ENCODE results near the gene EFHD1.

The EFHD1 gene

GRCh38 chr2:232633413-232634205 is at the start of gene EFHD1:
EFHD1 (plus strand) TSS chr2:232633604; CDS start chr2:232633705, 101 bp downstream.
- in situ Hi-C loops (cut with MboI; ENCODE audit: low sequenced_read_pairs), result no loop called here

GRCh38 chr2:232584238-232584637 is 49.2 kb upstream of the EFHD1 start:
- in situ Hi-C loops (cut with MboI; ENCODE audit: low sequenced_read_pairs), result no loop called here

- in situ Hi-C loops (cut with MboI; ENCODE audit: low sequenced_read_pairs), result no loop called here
Measured at GRCh38 chr2:232586943-232587505, 46.4 kb upstream of the EFHD1 start.

- in situ Hi-C loops (cut with MboI; ENCODE audit: low sequenced_read_pairs), result no loop called here
Measured at GRCh38 chr2:232587512-232587911, 45.9 kb upstream of the EFHD1 start.

GRCh38 chr2:232588031-232588430 is 45.4 kb upstream of the EFHD1 start:
- in situ Hi-C loops (cut with MboI; ENCODE audit: low sequenced_read_pairs), result no loop called here

GRCh38 chr2:232588680-232589585 is 44.5 kb upstream of the EFHD1 start:
- in situ Hi-C loops (cut with MboI; ENCODE audit: low sequenced_read_pairs), result no loop called here

GRCh38 chr2:232592772-232593395 is 40.5 kb upstream of the EFHD1 start:
- in situ Hi-C loops (cut with MboI; ENCODE audit: low sequenced_read_pairs), result no loop called here

- in situ Hi-C loops (cut with MboI; ENCODE audit: low sequenced_read_pairs), result no loop called here
Measured at GRCh38 chr2:232593982-232594381, 39.4 kb upstream of the EFHD1 start.

- in situ Hi-C loops (cut with MboI; ENCODE audit: low sequenced_read_pairs), result no loop called here
Measured at GRCh38 chr2:232597362-232598079, 35.9 kb upstream of the EFHD1 start.

- in situ Hi-C loops (cut with MboI; ENCODE audit: low sequenced_read_pairs), result no loop called here
Measured at GRCh38 chr2:232598293-232598692, 35.1 kb upstream of the EFHD1 start.

GRCh38 chr2:232600053-232600773 is 33.2 kb upstream of the EFHD1 start:
- in situ Hi-C loops (cut with MboI; ENCODE audit: low sequenced_read_pairs), result loop anchor here (10.0 to 25.0 kb wide), 2 partner anchors 412 to 645 kb away; partner anchors contain the start of gene NGEF

GRCh38 chr2:232603283-232603682 is 30.1 kb upstream of the EFHD1 start:
- in situ Hi-C loops (cut with MboI; ENCODE audit: low sequenced_read_pairs), result loop anchor here (10.0 to 25.0 kb wide), 2 partner anchors 409 to 642 kb away; partner anchors contain the start of gene NGEF

GRCh38 chr2:232604535-232604934 is 28.9 kb upstream of the EFHD1 start:
- in situ Hi-C loops (cut with MboI; ENCODE audit: low sequenced_read_pairs), result loop anchor here (10.0 to 25.0 kb wide), 2 partner anchors 408 to 640 kb away; partner anchors contain the start of gene NGEF

GRCh38 chr2:232607011-232607410 is 26.4 kb upstream of the EFHD1 start:
- in situ Hi-C loops (cut with MboI; ENCODE audit: low sequenced_read_pairs), result loop anchor here (10.0 to 25.0 kb wide), 2 partner anchors 405 to 638 kb away; partner anchors contain the start of gene NGEF

- in situ Hi-C loops (cut with MboI; ENCODE audit: low sequenced_read_pairs), result loop anchor here (10.0 to 25.0 kb wide), 2 partner anchors 403 to 635 kb away; partner anchors contain the start of gene NGEF
Measured at GRCh38 chr2:232609607-232610006, 23.8 kb upstream of the EFHD1 start.

GRCh38 chr2:232610081-232610480 is 23.3 kb upstream of the EFHD1 start:
- in situ Hi-C loops (cut with MboI; ENCODE audit: low sequenced_read_pairs), result loop anchor here (25.0 kb wide), 1 partner anchor 402 kb away; the partner anchor contains the start of gene NGEF

GRCh38 chr2:232611061-232611460 is 22.3 kb upstream of the EFHD1 start:
- in situ Hi-C loops (cut with MboI; ENCODE audit: low sequenced_read_pairs), result loop anchor here (25.0 kb wide), 1 partner anchor 401 kb away; the partner anchor contains the start of gene NGEF

GRCh38 chr2:232611559-232612218 is 21.7 kb upstream of the EFHD1 start:
- in situ Hi-C loops (cut with MboI; ENCODE audit: low sequenced_read_pairs), result loop anchor here (25.0 kb wide), 1 partner anchor 401 kb away; the partner anchor contains the start of gene NGEF
